GM21381 (cell line): ENCODE measurements around the gene RAD51B.
"Not testable (repeated sequence)": the region's sequence is repeated elsewhere in the genome, so short reads cannot be mapped to it uniquely, and the experiment has no call there.

Experiments
- ATAC-seq: cut with Tn5 transposase; IDR thresholded peaks from one replicate; pipeline ENCODE4 v1.9.1; 2021; ENCODE audit warnings: mild to moderate bottlenecking, moderate library complexity; ENCODE audit not compliant: unreplicated experiment

RAD51B gene

GRCh38 chr14:68167383-68168087, 348.0 kb downstream of the RAD51B start:
- no peak for ATAC-seq

GRCh38 chr14:68168460-68169109, 349.0 kb downstream of the RAD51B start:
- no peak for ATAC-seq

DNA sequence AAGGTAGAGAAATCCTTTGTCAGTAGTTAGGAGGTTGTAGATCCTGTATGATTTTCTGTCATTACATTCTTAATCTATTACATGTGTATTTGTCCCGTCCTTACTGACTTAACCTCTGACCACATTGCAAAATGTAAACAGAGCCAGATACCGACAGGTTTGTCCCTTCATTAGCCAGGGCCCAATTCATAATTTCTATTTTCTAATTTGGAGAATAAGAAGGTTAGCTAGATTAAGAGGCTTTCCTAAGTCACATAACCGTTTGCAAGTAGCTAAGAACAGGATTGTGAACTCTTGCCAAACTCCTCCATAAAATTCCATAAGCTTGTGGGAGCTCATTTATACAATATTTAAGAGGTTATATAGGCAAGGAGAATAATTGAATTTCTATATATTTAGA, 352.6 kb downstream of the RAD51B start:
- no peak for ATAC-seq

- ATAC-seq = peak; percentile 65
Observed at GRCh38 chr14:68172627-68173026, 353.0 kb downstream of the RAD51B start.

DNA sequence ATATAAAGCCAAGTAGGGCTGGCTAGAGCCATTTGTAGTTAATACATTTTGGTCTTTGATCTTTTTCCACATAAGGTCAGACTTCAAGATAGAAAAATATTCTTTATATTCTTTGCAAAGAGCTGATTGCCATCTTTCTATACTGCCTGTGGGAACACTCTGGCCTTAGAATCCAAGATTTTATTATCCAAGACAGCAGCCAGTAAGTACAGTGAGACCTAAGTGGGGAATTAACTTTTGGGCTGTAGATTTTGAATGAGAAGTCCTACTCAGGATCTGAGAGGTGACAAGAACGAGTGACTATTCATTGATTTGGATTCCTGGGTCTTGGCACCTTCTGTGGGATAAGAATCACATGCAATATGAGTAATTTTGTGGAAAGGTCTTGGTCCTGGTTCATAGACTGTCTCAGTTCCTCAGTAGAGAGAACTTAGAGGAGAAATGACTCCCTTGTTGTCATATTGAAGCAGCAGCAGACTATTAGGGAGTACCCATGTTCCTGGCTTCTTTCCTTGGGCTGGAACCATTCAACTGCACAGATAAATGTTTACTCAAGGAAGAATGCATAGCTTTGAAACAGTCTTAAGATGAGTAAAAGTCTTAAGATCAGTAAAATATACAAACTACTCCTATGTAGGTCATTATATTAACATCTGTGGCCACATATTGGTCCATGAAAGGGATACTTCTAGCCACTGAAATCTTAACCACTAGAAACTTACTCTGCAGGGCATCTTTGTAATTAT, 353.8 kb downstream of the RAD51B start:
- no peak for ATAC-seq

- ATAC-seq = no peak
Observed at GRCh38 chr14:68174446-68174845, 354.9 kb downstream of the RAD51B start.

GRCh38 chr14:68176687-68177086, 357.1 kb downstream of the RAD51B start:
- no peak for ATAC-seq

DNA sequence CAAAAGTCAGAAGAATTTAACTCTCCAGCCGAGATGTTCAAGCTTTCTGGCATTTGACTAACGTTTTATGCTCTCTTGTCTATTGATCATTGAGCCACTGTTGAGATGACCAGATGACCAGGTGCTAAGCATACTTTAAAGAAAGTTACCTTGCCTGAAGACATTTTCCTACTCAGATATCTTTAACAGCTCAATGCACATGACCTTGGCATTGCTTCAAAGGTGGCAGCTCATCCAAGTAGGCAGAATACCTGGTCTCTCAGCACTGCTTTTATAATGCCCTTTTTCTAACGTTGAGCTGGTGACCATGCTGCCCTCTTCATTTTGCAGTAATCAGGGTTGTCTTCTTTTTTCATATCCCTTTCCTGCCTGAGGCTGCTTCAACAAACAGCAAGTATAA, 358.1 kb downstream of the RAD51B start:
- ATAC-seq = no peak

DNA sequence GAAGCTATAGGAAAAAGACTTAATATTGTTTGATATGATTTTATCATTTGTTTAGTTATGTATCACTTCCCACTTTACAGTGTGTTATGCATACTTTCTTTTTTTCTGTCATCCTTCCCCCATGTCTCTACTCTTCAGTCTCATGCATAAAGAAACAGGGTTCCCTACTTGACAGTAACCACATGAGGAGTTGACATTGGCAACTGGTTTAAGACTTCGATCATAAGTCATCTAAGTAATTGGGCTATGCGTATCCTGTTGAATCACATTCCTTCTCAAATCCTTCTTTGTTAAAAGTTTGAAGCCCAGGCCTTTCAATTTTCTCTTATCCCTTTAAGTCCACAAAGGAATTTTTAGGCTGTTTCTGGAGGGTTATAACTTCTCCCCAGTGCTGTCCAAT, 358.7 kb downstream of the RAD51B start:
- no peak for ATAC-seq

DNA sequence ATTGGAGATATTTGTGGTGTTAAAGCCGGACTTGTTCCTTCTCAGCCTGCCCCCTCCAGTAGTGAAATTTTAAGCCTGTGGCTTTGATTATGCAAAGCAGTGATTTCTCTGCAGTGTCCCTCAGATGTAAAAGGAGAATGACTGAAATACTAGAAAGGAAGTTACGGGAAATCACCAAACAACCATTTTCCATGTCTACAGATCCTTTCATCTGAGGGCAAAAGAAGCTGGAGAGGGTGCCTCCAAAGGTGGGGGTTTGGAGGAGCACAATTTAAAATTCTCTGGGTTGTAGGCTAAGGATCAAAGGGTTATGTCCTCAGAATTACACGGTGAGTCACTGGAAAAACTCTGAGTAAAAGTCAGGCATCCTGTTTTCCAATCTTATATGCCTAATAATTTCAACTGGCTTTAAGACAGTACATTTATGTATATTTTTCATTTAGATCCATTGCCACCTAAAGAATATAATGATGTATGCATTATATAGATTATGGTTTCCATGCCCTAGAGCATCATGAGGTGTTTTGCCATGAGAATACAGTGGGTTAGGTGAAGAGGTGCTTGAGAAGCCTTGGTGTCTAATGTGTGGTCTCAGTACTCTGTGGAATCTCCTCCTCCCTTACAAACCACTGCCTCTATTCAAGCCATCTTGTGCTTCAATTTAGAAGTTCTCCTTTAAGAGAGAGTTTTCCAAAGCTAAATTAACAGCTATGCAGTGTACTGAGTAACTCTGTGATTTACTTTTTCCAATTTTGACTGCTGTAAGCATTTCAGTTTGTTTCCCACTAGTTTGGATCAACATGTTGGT, 362.1 kb downstream of the RAD51B start:
- no peak for ATAC-seq

DNA sequence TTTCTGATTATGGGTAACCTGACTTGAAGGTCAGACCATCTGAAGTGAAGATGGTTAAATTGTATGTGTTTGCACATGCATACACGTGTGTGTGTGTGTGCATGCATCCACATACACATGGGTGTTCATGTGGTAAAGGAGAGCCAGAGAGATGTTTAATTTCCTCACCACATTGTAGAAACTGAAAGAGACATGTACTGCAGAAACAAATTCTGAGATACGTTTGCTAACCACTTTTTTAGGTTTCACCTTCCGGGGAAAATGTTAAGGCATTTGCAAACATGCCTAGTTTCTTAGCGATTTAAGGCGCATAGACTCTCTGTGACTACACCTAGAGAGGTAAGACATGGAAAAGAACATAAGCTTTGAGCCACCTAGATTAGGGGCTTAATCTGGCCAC, 362.9 kb downstream of the RAD51B start:
- no peak for ATAC-seq

DNA sequence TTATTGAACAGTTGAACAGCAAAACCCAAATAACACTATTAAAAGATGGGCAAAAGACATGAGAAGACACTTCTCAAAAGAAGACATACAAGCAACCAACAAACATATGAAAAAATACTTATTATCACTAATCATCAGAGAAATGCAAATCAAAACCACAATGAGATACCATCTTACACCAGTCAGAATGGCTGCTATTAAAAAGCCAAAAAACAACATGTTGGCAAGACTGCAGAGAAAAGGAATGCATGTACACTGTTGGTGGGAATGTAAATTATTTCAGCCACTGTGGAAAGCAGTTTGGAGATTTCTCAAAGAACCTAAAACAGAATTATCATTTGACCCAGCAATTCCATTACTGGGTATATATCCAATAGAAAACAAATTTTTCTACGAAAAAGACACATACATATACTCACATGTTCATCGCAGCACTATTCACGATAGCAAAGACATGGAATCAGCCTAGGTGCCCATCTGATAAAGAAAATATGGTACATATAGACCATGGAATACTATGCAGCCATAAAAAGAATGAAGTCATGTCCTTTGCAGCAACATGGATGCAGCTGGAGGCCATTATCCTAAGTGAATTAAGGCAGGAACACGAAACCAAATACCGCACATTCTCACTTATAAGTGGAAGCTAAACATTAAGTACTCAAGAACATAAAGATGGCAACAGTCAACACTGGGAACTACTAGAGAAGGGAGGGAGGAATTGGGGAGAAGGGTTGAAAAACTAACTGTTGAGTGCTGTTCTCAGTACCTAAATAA, 367.1 kb downstream of the RAD51B start:
- not testable (repeated sequence) for ATAC-seq

DNA sequence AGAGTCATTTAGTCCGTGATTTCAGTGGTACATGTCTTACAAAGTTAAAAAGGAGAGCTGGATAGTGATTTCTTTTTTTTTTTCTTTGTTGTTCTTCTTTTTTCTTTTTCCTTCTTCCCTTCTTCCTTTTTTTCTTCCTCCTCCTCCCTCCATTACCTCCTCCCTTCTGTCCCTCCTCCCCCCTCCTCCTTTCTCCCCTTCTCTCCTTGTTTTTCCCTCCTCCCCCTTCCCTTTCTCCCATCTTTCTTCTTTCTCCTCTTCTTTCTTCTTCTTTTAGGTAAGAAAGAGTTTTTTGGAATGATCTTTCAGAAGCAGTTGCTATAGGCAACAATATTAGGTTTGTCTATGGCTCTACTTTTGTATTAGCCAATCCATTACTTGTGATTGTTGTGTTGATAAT, 368.6 kb downstream of the RAD51B start:
- ATAC-seq = no peak

- no peak for ATAC-seq
Observed at GRCh38 chr14:68190032-68190431, 370.5 kb downstream of the RAD51B start.

DNA sequence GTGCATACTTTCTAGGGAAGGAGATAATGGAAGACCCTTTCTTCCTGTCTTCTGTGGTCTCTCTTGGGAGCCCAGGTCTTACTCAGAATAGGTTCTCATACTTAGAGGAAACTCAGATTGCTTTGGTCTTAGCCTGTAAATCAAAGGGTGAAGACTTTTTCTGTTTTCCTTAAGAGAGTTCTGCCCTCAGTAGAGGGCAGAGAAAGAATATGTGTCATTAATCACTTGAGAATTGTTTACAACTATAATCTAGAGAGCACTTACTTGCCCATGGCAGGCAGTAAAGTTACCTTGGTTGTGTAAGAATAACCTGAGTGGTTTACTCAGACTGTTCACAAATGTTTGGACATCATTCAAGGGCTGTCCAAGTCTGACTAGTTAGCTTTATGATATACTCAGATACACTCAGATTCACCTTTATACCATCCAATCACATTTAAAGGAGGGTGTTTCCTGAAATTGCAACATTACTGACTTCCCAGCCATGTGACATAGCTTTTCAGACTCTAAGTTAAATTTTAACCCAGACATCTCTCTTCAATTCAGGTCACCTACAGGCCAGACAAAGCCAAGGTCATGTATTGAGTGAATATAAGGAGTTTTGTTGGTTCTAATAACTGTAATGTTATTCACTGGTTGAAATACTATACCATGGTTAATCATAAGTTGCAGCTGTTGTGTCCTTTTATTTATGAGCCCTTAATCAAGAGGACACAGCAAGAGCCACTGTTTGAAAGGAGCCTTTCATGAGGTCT, 372.2 kb downstream of the RAD51B start:
- ATAC-seq = no peak

GRCh38 chr14:68192935-68193334, 373.4 kb downstream of the RAD51B start:
- no peak for ATAC-seq

GRCh38 chr14:68193970-68194681, 374.5 kb downstream of the RAD51B start:
- ATAC-seq = no peak

DNA sequence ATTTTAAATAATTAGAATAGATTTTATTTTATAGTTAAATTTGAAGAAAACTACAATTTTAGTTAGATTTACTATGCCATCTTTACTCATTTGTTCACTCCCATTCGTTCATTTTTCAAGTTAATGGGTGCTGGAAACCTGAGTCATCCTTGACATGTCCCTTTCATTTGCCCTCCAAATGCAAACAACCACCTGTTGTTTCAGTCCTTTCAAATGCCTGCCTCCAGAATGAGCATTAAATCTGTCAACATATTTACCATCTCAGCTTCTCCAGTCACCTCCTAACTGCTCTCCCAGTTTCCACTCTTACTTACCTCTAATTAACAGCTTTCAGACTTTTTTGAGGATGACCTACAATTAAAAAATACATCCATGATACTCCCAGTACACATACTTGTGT, 375.5 kb downstream of the RAD51B start:
- no peak for ATAC-seq
